ENCODE results near the gene NTN1.

DNA sequence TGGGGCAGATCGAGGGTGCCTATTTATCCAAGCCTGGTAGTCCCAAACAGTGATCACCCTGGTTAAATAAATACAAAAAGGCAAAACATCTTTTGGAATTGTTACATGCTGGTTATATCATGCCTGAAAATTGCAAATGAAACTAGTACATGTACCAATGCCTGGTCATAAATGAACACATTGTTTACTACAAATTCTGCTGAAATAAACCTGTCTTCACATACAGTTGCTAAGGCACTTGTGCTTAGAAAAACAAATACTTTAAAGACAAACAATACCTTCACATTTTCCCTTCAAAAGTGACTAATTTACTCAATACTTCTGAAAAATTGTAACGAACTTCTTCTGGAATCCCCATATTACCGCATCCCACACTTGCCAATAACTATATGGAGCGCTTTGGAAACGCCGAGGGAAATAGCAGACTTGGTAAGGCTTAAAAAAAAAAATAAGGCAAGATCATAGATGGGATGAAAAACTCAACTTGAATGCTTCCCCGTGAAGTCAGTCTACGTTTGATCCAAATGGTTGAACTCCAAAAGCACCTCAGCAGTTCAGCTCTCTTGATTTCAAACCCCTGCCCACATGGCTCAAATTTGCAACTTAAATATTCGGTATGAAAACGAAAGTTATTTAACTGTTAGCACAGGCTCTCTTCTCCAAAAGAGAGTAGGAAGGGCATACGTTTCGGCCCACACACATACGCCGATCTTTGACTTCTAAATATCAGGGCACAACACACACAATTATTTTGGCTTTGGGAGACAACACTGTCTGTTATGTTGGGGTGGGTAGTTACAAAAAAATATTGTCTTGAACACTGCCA is 264.5 kb downstream of the NTN1 start:
- TF ChIP-seq, protein P1, sequence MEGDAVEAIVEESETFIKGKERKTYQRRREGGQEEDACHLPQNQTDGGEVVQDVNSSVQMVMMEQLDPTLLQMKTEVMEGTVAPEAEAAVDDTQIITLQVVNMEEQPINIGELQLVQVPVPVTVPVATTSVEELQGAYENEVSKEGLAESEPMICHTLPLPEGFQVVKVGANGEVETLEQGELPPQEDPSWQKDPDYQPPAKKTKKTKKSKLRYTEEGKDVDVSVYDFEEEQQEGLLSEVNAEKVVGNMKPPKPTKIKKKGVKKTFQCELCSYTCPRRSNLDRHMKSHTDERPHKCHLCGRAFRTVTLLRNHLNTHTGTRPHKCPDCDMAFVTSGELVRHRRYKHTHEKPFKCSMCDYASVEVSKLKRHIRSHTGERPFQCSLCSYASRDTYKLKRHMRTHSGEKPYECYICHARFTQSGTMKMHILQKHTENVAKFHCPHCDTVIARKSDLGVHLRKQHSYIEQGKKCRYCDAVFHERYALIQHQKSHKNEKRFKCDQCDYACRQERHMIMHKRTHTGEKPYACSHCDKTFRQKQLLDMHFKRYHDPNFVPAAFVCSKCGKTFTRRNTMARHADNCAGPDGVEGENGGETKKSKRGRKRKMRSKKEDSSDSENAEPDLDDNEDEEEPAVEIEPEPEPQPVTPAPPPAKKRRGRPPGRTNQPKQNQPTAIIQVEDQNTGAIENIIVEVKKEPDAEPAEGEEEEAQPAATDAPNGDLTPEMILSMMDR (IDR thresholded peaks at IDR 0.05 in 2 of 3, conservative IDR thresholded peaks at IDR 0.05 in 1 of 3; ENCODE audit: borderline replicate concordance in 1 of 3, insufficient read depth in 1 of 3, low read depth in 2 of 3, low read length in 2 of 3): no peak
- TF ChIP-seq YY1 (IDR thresholded peaks at IDR 0.05; ENCODE audit: extremely low read depth, insufficient replicate concordance, low read depth, low read length) (no peak), CEBPB (IDR thresholded peaks at IDR 0.05; ENCODE audit: low read depth) (no peak), ELF1 (IDR thresholded peaks at IDR 0.05; ENCODE audit: borderline replicate concordance, low read depth) (no peak), TCF7L2 (IDR thresholded peaks at IDR 0.05; ENCODE audit: borderline replicate concordance, extremely low read depth, insufficient read depth, insufficient read length) (no peak), POLR2AphosphoS5 (IDR thresholded peaks at IDR 0.05; ENCODE audit: low read depth, low read length) (no peak), EGR1 (IDR thresholded peaks at IDR 0.05; ENCODE audit: low read depth) (no peak), ZNF274 (IDR thresholded peaks at IDR 0.05; ENCODE audit: low read depth, low read length) (no peak)
- TF ChIP-seq, protein P2, sequence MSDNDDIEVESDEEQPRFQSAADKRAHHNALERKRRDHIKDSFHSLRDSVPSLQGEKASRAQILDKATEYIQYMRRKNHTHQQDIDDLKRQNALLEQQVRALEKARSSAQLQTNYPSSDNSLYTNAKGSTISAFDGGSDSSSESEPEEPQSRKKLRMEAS (IDR thresholded peaks at IDR 0.05): no peak
- TF ChIP-seq, protein P3, sequence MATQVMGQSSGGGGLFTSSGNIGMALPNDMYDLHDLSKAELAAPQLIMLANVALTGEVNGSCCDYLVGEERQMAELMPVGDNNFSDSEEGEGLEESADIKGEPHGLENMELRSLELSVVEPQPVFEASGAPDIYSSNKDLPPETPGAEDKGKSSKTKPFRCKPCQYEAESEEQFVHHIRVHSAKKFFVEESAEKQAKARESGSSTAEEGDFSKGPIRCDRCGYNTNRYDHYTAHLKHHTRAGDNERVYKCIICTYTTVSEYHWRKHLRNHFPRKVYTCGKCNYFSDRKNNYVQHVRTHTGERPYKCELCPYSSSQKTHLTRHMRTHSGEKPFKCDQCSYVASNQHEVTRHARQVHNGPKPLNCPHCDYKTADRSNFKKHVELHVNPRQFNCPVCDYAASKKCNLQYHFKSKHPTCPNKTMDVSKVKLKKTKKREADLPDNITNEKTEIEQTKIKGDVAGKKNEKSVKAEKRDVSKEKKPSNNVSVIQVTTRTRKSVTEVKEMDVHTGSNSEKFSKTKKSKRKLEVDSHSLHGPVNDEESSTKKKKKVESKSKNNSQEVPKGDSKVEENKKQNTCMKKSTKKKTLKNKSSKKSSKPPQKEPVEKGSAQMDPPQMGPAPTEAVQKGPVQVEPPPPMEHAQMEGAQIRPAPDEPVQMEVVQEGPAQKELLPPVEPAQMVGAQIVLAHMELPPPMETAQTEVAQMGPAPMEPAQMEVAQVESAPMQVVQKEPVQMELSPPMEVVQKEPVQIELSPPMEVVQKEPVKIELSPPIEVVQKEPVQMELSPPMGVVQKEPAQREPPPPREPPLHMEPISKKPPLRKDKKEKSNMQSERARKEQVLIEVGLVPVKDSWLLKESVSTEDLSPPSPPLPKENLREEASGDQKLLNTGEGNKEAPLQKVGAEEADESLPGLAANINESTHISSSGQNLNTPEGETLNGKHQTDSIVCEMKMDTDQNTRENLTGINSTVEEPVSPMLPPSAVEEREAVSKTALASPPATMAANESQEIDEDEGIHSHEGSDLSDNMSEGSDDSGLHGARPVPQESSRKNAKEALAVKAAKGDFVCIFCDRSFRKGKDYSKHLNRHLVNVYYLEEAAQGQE (IDR thresholded peaks at IDR 0.05; ENCODE audit: low read depth): no peak

Data from HCT116 (cell line).